Pons (tissue), 1 donor: ENCODE measurements around the gene PALMD.

Source experiments
- DNase-seq: peaks from one replicate; pipeline ENCODE4 v3.0.0-alpha.2; 2016; ENCODE audit warnings: low spot score

PALMD gene

GRCh38 chr1:99659755-99660210 is 13.9 kb downstream of the PALMD start:
- no peak for DNase-seq

GRCh38 chr1:99660496-99660895 is 14.6 kb downstream of the PALMD start:
- DNase-seq = no peak

- DNase-seq = no peak
These were observed 15.9 kb downstream of the PALMD start for GRCh38 chr1:99661780-99662179.

- no peak for DNase-seq
These were observed 16.7 kb downstream of the PALMD start for GRCh38 chr1:99662539-99663080.

GRCh38 chr1:99663501-99663900 is 17.6 kb downstream of the PALMD start:
- no peak for DNase-seq

- DNase-seq = no peak
These were observed 19.3 kb downstream of the PALMD start for GRCh38 chr1:99665212-99665611.

- DNase-seq = no peak
These were observed 23.5 kb downstream of the PALMD start for GRCh38 chr1:99669376-99669775.

GRCh38 chr1:99669821-99670220 is 23.9 kb downstream of the PALMD start:
- DNase-seq = no peak

- DNase-seq = no peak
These were observed 24.7 kb downstream of the PALMD start for GRCh38 chr1:99670583-99670982.

- DNase-seq = no peak
These were observed 26.1 kb downstream of the PALMD start for GRCh38 chr1:99672038-99672437.

GRCh38 chr1:99672530-99673213 is 26.8 kb downstream of the PALMD start:
- no peak for DNase-seq

- no peak for DNase-seq
These were observed 27.4 kb downstream of the PALMD start for GRCh38 chr1:99673315-99673714.

- DNase-seq = no peak
These were observed 28.5 kb downstream of the PALMD start for GRCh38 chr1:99674115-99675064.

- no peak for DNase-seq
These were observed 29.4 kb downstream of the PALMD start for GRCh38 chr1:99675292-99675691.

- DNase-seq = no peak
These were observed 30.1 kb downstream of the PALMD start for GRCh38 chr1:99675994-99676393.

- no peak for DNase-seq
These were observed 31.0 kb downstream of the PALMD start for GRCh38 chr1:99676876-99677275.

- no peak for DNase-seq
These were observed 31.5 kb downstream of the PALMD start for GRCh38 chr1:99677416-99677815.

- DNase-seq = no peak
These were observed 34.4 kb downstream of the PALMD start for GRCh38 chr1:99680270-99680669.

- DNase-seq = no peak
These were observed 35.7 kb downstream of the PALMD start for GRCh38 chr1:99681583-99681982.

GRCh38 chr1:99682291-99682751 is 36.4 kb downstream of the PALMD start:
- DNase-seq = no peak

- DNase-seq = peak; percentile 66
These were observed 39.7 kb downstream of the PALMD start for GRCh38 chr1:99685516-99686180.

GRCh38 chr1:99691175-99691574 is 45.3 kb downstream of the PALMD start:
- DNase-seq = no peak
